SK-N-MC (cell line): ENCODE results near the gene PRX.

Source experiments
- EZH2 ChIP-seq: fragments of 200-600 bp; sonication (generic); IDR thresholded peaks from one replicate; pipeline ENCODE4 v1.6.1; 2017; ENCODE audit warnings: antibody characterized with exemption
- FOXP2 ChIP-seq: optimal IDR thresholded peaks from 2 replicates; pipeline ENCODE3; 2011; ENCODE audit warnings: mild to moderate bottlenecking, moderate library complexity; ENCODE audit not compliant: insufficient read depth; ENCODE audit errors: extremely low read length, control extremely low read depth
- POLR2AphosphoS5 ChIP-seq: IDR thresholded peaks from 2 replicates; pipeline ENCODE4 v1.6.1; 2012; ENCODE audit warnings: mild to moderate bottlenecking, low read depth, low read length, borderline replicate concordance

DNA sequence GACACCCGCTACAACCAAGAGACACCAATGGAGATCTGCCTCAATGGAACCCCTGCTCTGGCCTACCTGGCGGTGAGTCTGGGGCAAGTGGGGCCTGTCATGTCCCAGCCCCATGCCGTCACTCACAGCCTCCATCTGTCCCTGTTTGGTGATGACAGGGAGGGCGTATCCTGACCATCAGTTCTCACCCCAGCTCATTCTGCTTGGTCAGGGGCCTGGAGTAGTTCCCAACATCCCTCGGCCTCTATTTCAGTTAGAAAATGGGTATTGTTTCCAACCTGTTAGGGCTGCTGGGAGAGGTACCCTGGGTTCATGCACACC, 41.4 kb downstream of the PRX start:
- no peak for TF ChIP-seq POLR2AphosphoS5
- no peak for TF ChIP-seq FOXP2
- no peak for TF ChIP-seq EZH2
